ENCODE results near the gene DUSP9. TPM values are rescaled to one million over a fixed set of nuclear protein-coding genes. Genes with fewer than 3 reads are reported as not detected.
A peak's percentile ranks its signal among the peaks of the same experiment; 100 is the strongest.

The DUSP9 gene
- total and polyA plus RNA-seq, 3 donors from 2014 or later: 2.5 to 10.2 (median 6.2) TPM

GRCh38 chrX:153606503-153606902, 40.5 kb upstream of the DUSP9 start:
- no peaks in the 10 kb centered on the region for H3K27me3 ChIP-seq
- WGBS, 2 donors: 93 to 95% methylated on average over 11 to 23 of the region's 23 CpGs
- no peaks in the 10 kb centered on the region for H3K36me3 ChIP-seq (ENCODE audit: low read depth, missing control alignments)
- no peaks in the 10 kb centered on the region for H3K9me3 ChIP-seq
- TF ChIP-seq POLR2A (IDR thresholded peaks at IDR 0.05) (no peak), CTCF (IDR thresholded peaks at IDR 0.05) (no peak)
- no peak overlapping the region for H3K4me3 ChIP-seq
- no peaks in the 10 kb centered on the region for H3K4me1 ChIP-seq
- no peak for DNase-seq
- intact Hi-C loops (cut with DNase I; ENCODE audit: low total_unique reads): no loop called here
- no peak overlapping the region for H3K27ac ChIP-seq

- Histone ChIP-seq H3K4me3 (no peak overlapping the region), H3K9me3 (no peaks in the 10 kb centered on the region), H3K27me3 (no peaks in the 10 kb centered on the region), H3K27ac (no peak overlapping the region), H3K4me1 (no peaks in the 10 kb centered on the region), H3K36me3 (ENCODE audit: low read depth, missing control alignments) (no peaks in the 10 kb centered on the region)
- intact Hi-C loops (cut with DNase I; ENCODE audit: low total_unique reads): no loop called here
- DNase-seq: no peak
- 85 to 92% methylated on average over 2 of the region's 2 CpGs for WGBS, 2 donors
- no peak for TF ChIP-seq POLR2A (IDR thresholded peaks at IDR 0.05)
- no peak for TF ChIP-seq CTCF (IDR thresholded peaks at IDR 0.05)
These were observed 38.6 kb upstream of the DUSP9 start for GRCh38 chrX:153608376-153608775.

- DNase-seq: no peak
- intact Hi-C loops (cut with DNase I; ENCODE audit: low total_unique reads): no loop called here
- no peaks in the 10 kb centered on the region for H3K36me3 ChIP-seq (ENCODE audit: low read depth, missing control alignments)
- no peaks in the 10 kb centered on the region for H3K27me3 ChIP-seq
- no peak overlapping the region for H3K27ac ChIP-seq
- no peaks in the 10 kb centered on the region for H3K4me1 ChIP-seq
- TF ChIP-seq POLR2A (IDR thresholded peaks at IDR 0.05) (no peak), CTCF (IDR thresholded peaks at IDR 0.05) (no peak)
- no peaks in the 10 kb centered on the region for H3K9me3 ChIP-seq
- no peak overlapping the region for H3K4me3 ChIP-seq
- 79 to 82% methylated on average over 4 of the region's 4 CpGs for WGBS, 2 donors
These were observed 38.2 kb upstream of the DUSP9 start for GRCh38 chrX:153608806-153609205.

GRCh38 chrX:153609917-153610835, 36.8 kb upstream of the DUSP9 start:
- Histone ChIP-seq H3K9me3 (no peaks in the 10 kb centered on the region), H3K4me1 (no peaks in the 10 kb centered on the region), H3K36me3 (ENCODE audit: low read depth, missing control alignments) (no peaks in the 10 kb centered on the region), H3K27ac (no peak overlapping the region), H3K4me3 (peak overlapping the region; percentile 18 to 56), H3K27me3 (no peaks in the 10 kb centered on the region)
- TF ChIP-seq POLR2A (IDR thresholded peaks at IDR 0.05): no peak
- peak; percentile 66 to 72 (median 71) for TF ChIP-seq CTCF (IDR thresholded peaks at IDR 0.05)
- 1% methylated on average over 18 of the region's 63 CpGs; no CpG with 5 or more reads in 1 of the 2 donors for WGBS, 2 donors
- intact Hi-C loops (cut with DNase I; ENCODE audit: low total_unique reads): no loop called here
- DNase-seq: peak; percentile 81

Measured in testis (tissue), 3 donors.